HCT116 (cell line): Measurements from ENCODE around the gene TMEM63A. TPM values are rescaled to one million over a fixed set of nuclear protein-coding genes. Genes with fewer than 3 reads are reported as not detected.

Experiments used
- ATAC-seq: fragments of 200-7000 bp; cut with Tn5 transposase; 2 replicates; pipeline ENCODE4 v1.9.1; 2020; ENCODE audit warnings: mild to moderate bottlenecking, moderate library complexity
- BruUV-seq: library from RNA; stranded (reverse); fragments of 400-500 nt; replicated peaks from 2 replicates; lab custom pipeline; 2021; lab: Mats Ljungman, UMichigan
- CTCF ChIA-PET: fragments of 300-600 bp; sonication (Branson Sonifier 250); formaldehyde crosslinking; loops from one replicate; lab custom pipeline; 2021; ENCODE audit warnings: antibody characterized with exemption; lab: Charles Lee
- POLR2A ChIA-PET: fragments of 300-600, 350-600 bp; sonication (Branson Sonifier 250); formaldehyde crosslinking; loops from one replicate; lab custom pipeline; 2021; ENCODE audit warnings: antibody characterized with exemption; lab: Charles Lee
- RAD21 ChIA-PET, 2 experiments: fragments of 300-600 bp; sonication (Branson Sonifier 250); formaldehyde crosslinking; loops; one replicate each; lab custom pipeline; 2023; ENCODE audit warnings: low total read pairs in 2 of 2; ENCODE audit not compliant: uncharacterized antibody in 2 of 2, unreplicated experiment in 2 of 2, low non-redundant PET in 1 of 2; lab: Charles Lee
- DNase-seq: peaks from one replicate; pipeline ENCODE4 v3.0.0-alpha.2; 2010; ENCODE audit warnings: low read depth, low spot score
- H2AFZ ChIP-seq: fragments of 200-600 bp; shearing (Covaris generic), sonication (generic); 2 replicates; pipeline ENCODE4 v1.6.1; 2017; ENCODE audit warnings: low read depth, mixed run types, mixed read lengths, antibody characterized with exemption, low read length; ENCODE audit not compliant: poor library complexity, severe bottlenecking
- H3K27ac ChIP-seq: 2 replicates; pipeline ENCODE4 v1.5.1; 2012; ENCODE audit warnings: low read depth, low read length
- H3K27me3 ChIP-seq: fragments of 200-600 bp; sonication (generic); 2 replicates; pipeline ENCODE4 v1.6.1; 2016; ENCODE audit warnings: mixed run types, low read length, mixed read lengths; ENCODE audit not compliant: insufficient read depth
- H3K36me3 ChIP-seq, 2 experiments: fragments of 200-500 bp in 1 of 2; fragments of 200-600 bp in 1 of 2; sonication (Bioruptor generic) in 1 of 2; sonication (generic) in 1 of 2; 2 replicates each; pipeline versions ENCODE4 v1.5.1 to v1.6.1; 2014 to 2016; ENCODE audit warnings: low read length in 2 of 2, inconsistent platforms in 1 of 2, mixed read lengths in 1 of 2, mixed run types in 1 of 2; ENCODE audit not compliant: insufficient read depth in 2 of 2, control insufficient read depth in 1 of 2
- H3K4me1 ChIP-seq, 2 experiments: fragments of 200-600 bp in 1 of 2; sonication (generic) in 1 of 2; 2 replicates each; pipeline versions ENCODE4 v1.5.1 to v1.6.1; 2012 to 2017; ENCODE audit warnings: low read length in 2 of 2, inconsistent platforms in 1 of 2, mild to moderate bottlenecking in 1 of 2, mixed read lengths in 1 of 2, mixed run types in 1 of 2, moderate library complexity in 1 of 2; ENCODE audit not compliant: insufficient read depth in 2 of 2, control insufficient read depth in 1 of 2
- H3K4me2 ChIP-seq: fragments of 200-600 bp; sonication (generic); 2 replicates; pipeline ENCODE4 v1.6.1; 2017; ENCODE audit warnings: mixed run types, low read length, mixed read lengths
- H3K4me3 ChIP-seq, 2 experiments: fragments of 200-600 bp in 1 of 2; sonication (generic) in 1 of 2; replicated peaks in 1 of 2; 2 replicates each; pipeline ENCODE4 v1.5.1; 2011 to 2016; ENCODE audit warnings: low read length in 2 of 2, control low read depth in 1 of 2, low read depth in 1 of 2, mild to moderate bottlenecking in 1 of 2, mixed read lengths in 1 of 2, mixed run types in 1 of 2
- H3K79me2 ChIP-seq: fragments of 200-600 bp; sonication (generic); 2 replicates; pipeline ENCODE4 v1.6.1; 2017; ENCODE audit warnings: mild to moderate bottlenecking, mixed run types, low read length, moderate library complexity, mixed read lengths; ENCODE audit not compliant: insufficient read depth
- H3K9ac ChIP-seq: fragments of 200-600 bp; sonication (generic); 2 replicates; pipeline ENCODE4 v1.6.1; 2016; ENCODE audit warnings: low read length, mixed read lengths
- H3K9me2 ChIP-seq: fragments of 200-600 bp; sonication (generic), shearing (Covaris generic); 2 replicates; pipeline ENCODE4 v1.6.1; 2017; ENCODE audit warnings: mixed run types, mild to moderate bottlenecking, moderate library complexity; ENCODE audit not compliant: insufficient read depth
- H3K9me3 ChIP-seq, 2 experiments: fragments of 200-500 bp in 1 of 2; fragments of 200-600 bp in 1 of 2; sonication (Bioruptor generic) in 1 of 2; sonication (generic) in 1 of 2; 2 replicates each; pipeline ENCODE4 v1.6.1; 2014 to 2017; ENCODE audit warnings: low read length in 2 of 2, mixed read lengths in 2 of 2, inconsistent platforms in 1 of 2, low read depth in 1 of 2, mild to moderate bottlenecking in 1 of 2, mixed run types in 1 of 2, moderate library complexity in 1 of 2; ENCODE audit not compliant: control insufficient read depth in 1 of 2, insufficient read depth in 1 of 2
- H4K20me1 ChIP-seq: fragments of 200-600 bp; sonication (generic), shearing (Covaris generic); 2 replicates; pipeline ENCODE4 v1.6.1; 2017; ENCODE audit warnings: mixed run types, mild to moderate bottlenecking, moderate library complexity; ENCODE audit not compliant: insufficient read depth
- CBX3 ChIP-seq: IDR thresholded peaks from 2 replicates; pipeline ENCODE4 v1.6.1; 2012; ENCODE audit warnings: low read depth
- CEBPB ChIP-seq: IDR thresholded peaks from 2 replicates; pipeline ENCODE4 v1.6.1; 2012; ENCODE audit warnings: low read depth
- EGR1 ChIP-seq: IDR thresholded peaks from 2 replicates; pipeline ENCODE4 v1.6.1; 2012; ENCODE audit warnings: low read depth
- ELF1 ChIP-seq: IDR thresholded peaks from 2 replicates; pipeline ENCODE4 v1.6.1; 2012; ENCODE audit warnings: low read depth, borderline replicate concordance
- EZH2 ChIP-seq: fragments of 200-600 bp; sonication (generic); IDR thresholded peaks from 2 replicates; pipeline ENCODE4 v1.6.1; 2017; ENCODE audit warnings: antibody characterized with exemption, mixed run types
- FOSL1 ChIP-seq: IDR thresholded peaks from 2 replicates; pipeline ENCODE4 v1.6.1; 2012; ENCODE audit warnings: low read depth
- JUND ChIP-seq: IDR thresholded peaks from 2 replicates; pipeline ENCODE4 v1.6.1; 2012
- POLR2A ChIP-seq: IDR thresholded peaks from 2 replicates; pipeline ENCODE4 v1.7.0; 2011; ENCODE audit warnings: borderline replicate concordance; ENCODE audit not compliant: insufficient read depth, insufficient read length; ENCODE audit errors: extremely low read depth
- SIN3A ChIP-seq: IDR thresholded peaks from 2 replicates; pipeline ENCODE4 v1.6.1; 2012; ENCODE audit warnings: low read depth
- SP1 ChIP-seq: IDR thresholded peaks from 2 replicates; pipeline ENCODE4 v1.6.1; 2012; ENCODE audit warnings: low read depth
- SRF ChIP-seq: IDR thresholded peaks from 2 replicates; pipeline ENCODE4 v1.6.1; 2012; ENCODE audit warnings: low read depth
- YY1 ChIP-seq: IDR thresholded peaks from 2 replicates; pipeline ENCODE4 v1.6.1; 2011; ENCODE audit warnings: low read length, low read depth, moderate library complexity, mild to moderate bottlenecking; ENCODE audit not compliant: insufficient replicate concordance; ENCODE audit errors: extremely low read depth
- ZNF274 ChIP-seq: fragments of 200-500 bp; sonication (Bioruptor generic); IDR thresholded peaks from 2 replicates; pipeline ENCODE4 v1.6.1; 2014; ENCODE audit warnings: mild to moderate bottlenecking, low read depth, low read length, inconsistent platforms
- intact Hi-C: fragments of 100-400 bp; cut with micrococcal nuclease; formaldehyde crosslinking; loops from 2 replicates; pipeline ENCODE4 v1.10.0; 2022
- total RNA-seq: library from RNA; stranded (reverse); gene quantifications from one replicate; pipeline ENCODE4 v1.2.1, GENCODE V29; 2021; ENCODE audit not compliant: unreplicated experiment
- TF ChIP-seq, protein P1 (sequence below), 3 experiments: fragments of 200-600 bp in 1 of 3; sonication (generic) in 1 of 3; IDR thresholded peaks in 2 of 3; conservative IDR thresholded peaks in 1 of 3; 2 replicates each; pipeline ENCODE4 v1.5.1; 2012 to 2017; ENCODE audit warnings: low read depth in 2 of 3, low read length in 2 of 3, antibody characterized with exemption in 1 of 3, borderline replicate concordance in 1 of 3, control low read depth in 1 of 3, mild to moderate bottlenecking in 1 of 3, mixed read lengths in 1 of 3, mixed run types in 1 of 3, moderate library complexity in 1 of 3; ENCODE audit not compliant: insufficient read depth in 1 of 3
- TF ChIP-seq, protein P2 (sequence below): IDR thresholded peaks from 2 replicates; pipeline ENCODE4 v1.6.1; 2012; ENCODE audit warnings: low read depth
- TF ChIP-seq, protein P3 (sequence below): IDR thresholded peaks from 2 replicates; pipeline ENCODE4 v1.6.1; 2012

The TMEM63A gene
- total RNA-seq, 1 experiment from 2014 or later, result 24.4 TPM

- BruUV-seq, result no TSS peak
- Histone ChIP-seq H3K36me3 (no peaks in the 10 kb centered on the region), H3K9me3 (no peaks in the 10 kb centered on the region), H3K79me2 (no peaks in the 10 kb centered on the region), H3K4me1 (peaks cover 29 to 32% of the 10 kb centered on the region in 2 experiments), H3K4me2 (peak overlapping the region; percentile 51), H3K9me2 (no peaks in the 10 kb centered on the region), H4K20me1 (no peaks in the 10 kb centered on the region), H2AFZ (no peak overlapping the region), H3K4me3 (peak overlapping the region in 1 of 2 experiments; percentile 6; a peak in 1 of 4 replicates), H3K27me3 (no peaks in the 10 kb centered on the region), H3K27ac (peak overlapping the region; percentile 65), H3K9ac (peak overlapping the region; percentile 48)
- intact Hi-C loops, result no loop called here
- RAD21 ChIA-PET, result no interaction called here
- ATAC-seq, result peak; percentile 31
- DNase-seq, result no peak
- TF ChIP-seq YY1 (no peak), JUND (no peak), FOSL1 (no peak), ZNF274 (no peak), SP1 (no peak), ELF1 (no peak), SRF (no peak), CBX3 (no peak), EZH2 (no peak), SIN3A (no peak), POLR2A (no peak), CEBPB (no peak), EGR1 (no peak)
- TF ChIP-seq, protein P1, sequence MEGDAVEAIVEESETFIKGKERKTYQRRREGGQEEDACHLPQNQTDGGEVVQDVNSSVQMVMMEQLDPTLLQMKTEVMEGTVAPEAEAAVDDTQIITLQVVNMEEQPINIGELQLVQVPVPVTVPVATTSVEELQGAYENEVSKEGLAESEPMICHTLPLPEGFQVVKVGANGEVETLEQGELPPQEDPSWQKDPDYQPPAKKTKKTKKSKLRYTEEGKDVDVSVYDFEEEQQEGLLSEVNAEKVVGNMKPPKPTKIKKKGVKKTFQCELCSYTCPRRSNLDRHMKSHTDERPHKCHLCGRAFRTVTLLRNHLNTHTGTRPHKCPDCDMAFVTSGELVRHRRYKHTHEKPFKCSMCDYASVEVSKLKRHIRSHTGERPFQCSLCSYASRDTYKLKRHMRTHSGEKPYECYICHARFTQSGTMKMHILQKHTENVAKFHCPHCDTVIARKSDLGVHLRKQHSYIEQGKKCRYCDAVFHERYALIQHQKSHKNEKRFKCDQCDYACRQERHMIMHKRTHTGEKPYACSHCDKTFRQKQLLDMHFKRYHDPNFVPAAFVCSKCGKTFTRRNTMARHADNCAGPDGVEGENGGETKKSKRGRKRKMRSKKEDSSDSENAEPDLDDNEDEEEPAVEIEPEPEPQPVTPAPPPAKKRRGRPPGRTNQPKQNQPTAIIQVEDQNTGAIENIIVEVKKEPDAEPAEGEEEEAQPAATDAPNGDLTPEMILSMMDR (IDR thresholded peaks at IDR 0.05 in 2 of 3, conservative IDR thresholded peaks at IDR 0.05 in 1 of 3; ENCODE audit: borderline replicate concordance in 1 of 3, insufficient read depth in 1 of 3, low read depth in 2 of 3, low read length in 2 of 3), result no peak
- TF ChIP-seq, protein P2, sequence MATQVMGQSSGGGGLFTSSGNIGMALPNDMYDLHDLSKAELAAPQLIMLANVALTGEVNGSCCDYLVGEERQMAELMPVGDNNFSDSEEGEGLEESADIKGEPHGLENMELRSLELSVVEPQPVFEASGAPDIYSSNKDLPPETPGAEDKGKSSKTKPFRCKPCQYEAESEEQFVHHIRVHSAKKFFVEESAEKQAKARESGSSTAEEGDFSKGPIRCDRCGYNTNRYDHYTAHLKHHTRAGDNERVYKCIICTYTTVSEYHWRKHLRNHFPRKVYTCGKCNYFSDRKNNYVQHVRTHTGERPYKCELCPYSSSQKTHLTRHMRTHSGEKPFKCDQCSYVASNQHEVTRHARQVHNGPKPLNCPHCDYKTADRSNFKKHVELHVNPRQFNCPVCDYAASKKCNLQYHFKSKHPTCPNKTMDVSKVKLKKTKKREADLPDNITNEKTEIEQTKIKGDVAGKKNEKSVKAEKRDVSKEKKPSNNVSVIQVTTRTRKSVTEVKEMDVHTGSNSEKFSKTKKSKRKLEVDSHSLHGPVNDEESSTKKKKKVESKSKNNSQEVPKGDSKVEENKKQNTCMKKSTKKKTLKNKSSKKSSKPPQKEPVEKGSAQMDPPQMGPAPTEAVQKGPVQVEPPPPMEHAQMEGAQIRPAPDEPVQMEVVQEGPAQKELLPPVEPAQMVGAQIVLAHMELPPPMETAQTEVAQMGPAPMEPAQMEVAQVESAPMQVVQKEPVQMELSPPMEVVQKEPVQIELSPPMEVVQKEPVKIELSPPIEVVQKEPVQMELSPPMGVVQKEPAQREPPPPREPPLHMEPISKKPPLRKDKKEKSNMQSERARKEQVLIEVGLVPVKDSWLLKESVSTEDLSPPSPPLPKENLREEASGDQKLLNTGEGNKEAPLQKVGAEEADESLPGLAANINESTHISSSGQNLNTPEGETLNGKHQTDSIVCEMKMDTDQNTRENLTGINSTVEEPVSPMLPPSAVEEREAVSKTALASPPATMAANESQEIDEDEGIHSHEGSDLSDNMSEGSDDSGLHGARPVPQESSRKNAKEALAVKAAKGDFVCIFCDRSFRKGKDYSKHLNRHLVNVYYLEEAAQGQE, result no peak
- TF ChIP-seq, protein P3, sequence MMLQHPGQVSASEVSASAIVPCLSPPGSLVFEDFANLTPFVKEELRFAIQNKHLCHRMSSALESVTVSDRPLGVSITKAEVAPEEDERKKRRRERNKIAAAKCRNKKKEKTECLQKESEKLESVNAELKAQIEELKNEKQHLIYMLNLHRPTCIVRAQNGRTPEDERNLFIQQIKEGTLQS, result no peak
- POLR2A ChIA-PET, result no interaction called here
- CTCF ChIA-PET, result no interaction called here
Measured at GRCh38 chr1:225816643-225817538, 65.3 kb downstream of the TMEM63A start.
